Adrenal gland (tissue), 5 donors: ENCODE measurements around the gene SSH2.

ENCODE experiments used
- CTCF ChIP-seq, 6 experiments: fragments of 450-650 bp in 4 of 6; fragments of 200-600 bp in 2 of 6; sonication (generic) in 1 of 6; IDR thresholded peaks; 1 replicate in 5 of 6; 2 replicates in 1 of 6; pipeline versions ENCODE4 v1.5.1 to v1.8.0; 2016 to 2021; ENCODE audit warnings: antibody characterized with exemption in 6 of 6, mild to moderate bottlenecking in 2 of 6, moderate library complexity in 1 of 6
- POLR2A ChIP-seq, 2 donors: fragments of 450-650 bp; IDR thresholded peaks; one replicate each; pipeline ENCODE4 v1.6.1; 2017; ENCODE audit warnings: antibody characterized with exemption in 2 of 2, mild to moderate bottlenecking in 2 of 2, moderate library complexity in 1 of 2
- donor health status: DM: no; HTN: no; CAD: no.

- TF ChIP-seq CTCF (IDR thresholded peaks at IDR 0.05) (no peak), POLR2A (IDR thresholded peaks at IDR 0.05) (no peak)
These were observed 90.4 kb downstream of the SSH2 start for GRCh38 chr17:29839656-29840055.
